H9 (cell line): ENCODE results near the gene NR1I2. TPM values are rescaled to one million over a fixed set of nuclear protein-coding genes. Genes with fewer than 3 reads are reported as not detected.

ENCODE experiments used
- DNase-seq: peaks from one replicate; pipeline ENCODE4 v3.0.0-alpha.2; 2017
- H2AFZ ChIP-seq: one replicate; pipeline ENCODE4 v1.6.1; 2013; ENCODE audit warnings: mild to moderate bottlenecking, low read length, control low read depth, moderate library complexity
- H2AK5ac ChIP-seq: 2 replicates; pipeline ENCODE4 v1.6.1; 2013; ENCODE audit warnings: low read length, control low read depth, mixed read lengths; ENCODE audit not compliant: insufficient read length
- H2BK120ac ChIP-seq: one replicate; pipeline ENCODE4 v1.6.1; 2013; ENCODE audit warnings: low read depth, mild to moderate bottlenecking, low read length, control low read depth, inconsistent platforms; ENCODE audit not compliant: poor library complexity, severe bottlenecking
- H2BK12ac ChIP-seq: 2 replicates; pipeline ENCODE4 v1.6.1; 2013; ENCODE audit warnings: low read length, control low read depth, mixed read lengths, low read depth; ENCODE audit not compliant: insufficient read length
- H2BK15ac ChIP-seq: 2 replicates; pipeline ENCODE4 v1.6.1; 2013; ENCODE audit warnings: low read depth, low read length, control low read depth
- H2BK20ac ChIP-seq: one replicate; pipeline ENCODE4 v1.6.1; 2013; ENCODE audit warnings: low read depth, mild to moderate bottlenecking, low read length, control low read depth, inconsistent platforms; ENCODE audit not compliant: poor library complexity, severe bottlenecking
- H2BK5ac ChIP-seq: 2 replicates; pipeline ENCODE4 v1.6.1; 2013; ENCODE audit warnings: low read length, control low read depth, mixed read lengths; ENCODE audit not compliant: insufficient read length
- H3K14ac ChIP-seq: 2 replicates; pipeline ENCODE4 v1.6.1; 2013; ENCODE audit warnings: low read length, control low read depth; ENCODE audit not compliant: insufficient read depth
- H3K18ac ChIP-seq: 2 replicates; pipeline ENCODE4 v1.6.1; 2013; ENCODE audit warnings: low read depth, mild to moderate bottlenecking, mixed read lengths, low read length, control low read depth; ENCODE audit not compliant: insufficient read length
- H3K23ac ChIP-seq: 2 replicates; pipeline ENCODE4 v1.6.1; 2013; ENCODE audit warnings: low read length, control low read depth, mixed read lengths, low read depth; ENCODE audit not compliant: insufficient read length
- H3K23me2 ChIP-seq: 2 replicates; pipeline ENCODE4 v1.6.1; 2013; ENCODE audit warnings: low read depth, mild to moderate bottlenecking, mixed read lengths, low read length, control low read depth; ENCODE audit not compliant: insufficient read length, poor library complexity, severe bottlenecking
- H3K27ac ChIP-seq: 2 replicates; pipeline ENCODE4 v1.5.1; 2013; ENCODE audit warnings: low read length, control low read depth, mixed read lengths, low read depth; ENCODE audit not compliant: insufficient read length
- H3K27me3 ChIP-seq: 2 replicates; pipeline ENCODE4 v1.6.1; 2013; ENCODE audit warnings: low read length, control low read depth, inconsistent platforms; ENCODE audit not compliant: insufficient read depth
- H3K4ac ChIP-seq: 2 replicates; pipeline ENCODE4 v1.6.1; 2013; ENCODE audit warnings: low read depth, mild to moderate bottlenecking, control low read depth, inconsistent platforms, low read length, moderate library complexity
- H3K4me1 ChIP-seq: 2 replicates; pipeline ENCODE4 v1.6.1; 2013; ENCODE audit warnings: low read length, control low read depth, inconsistent platforms; ENCODE audit not compliant: insufficient read depth
- H3K4me2 ChIP-seq: 2 replicates; pipeline ENCODE4 v1.6.1; 2013; ENCODE audit warnings: low read length, control low read depth, mixed read lengths; ENCODE audit not compliant: insufficient read length, insufficient read depth
- H3K56ac ChIP-seq: 2 replicates; pipeline ENCODE4 v1.6.1; 2013; ENCODE audit warnings: low read depth, mild to moderate bottlenecking, mixed read lengths, low read length, control low read depth; ENCODE audit not compliant: insufficient read length
- H3K79me1 ChIP-seq: 2 replicates; pipeline ENCODE4 v1.6.1; 2013; ENCODE audit warnings: low read depth, mild to moderate bottlenecking, moderate library complexity, low read length, control low read depth, inconsistent platforms; ENCODE audit not compliant: insufficient read depth, poor library complexity, severe bottlenecking
- H3K79me2 ChIP-seq: 2 replicates; pipeline ENCODE4 v1.6.1; 2013; ENCODE audit warnings: low read length, control low read depth, inconsistent platforms; ENCODE audit not compliant: insufficient read depth
- H3K9ac ChIP-seq: 2 replicates; pipeline ENCODE4 v1.6.1; 2013; ENCODE audit warnings: low read length, control low read depth, mixed read lengths; ENCODE audit not compliant: insufficient read length; ENCODE audit errors: extremely low read depth
- H3K9me3 ChIP-seq: one replicate; pipeline ENCODE4 v1.6.1; 2013; ENCODE audit warnings: low read depth, low read length, inconsistent platforms; ENCODE audit not compliant: control insufficient read depth
- H3T11ph ChIP-seq: one replicate; pipeline ENCODE4 v1.6.1; 2013; ENCODE audit warnings: mild to moderate bottlenecking, low read length, control low read depth, inconsistent platforms
- H4K20me1 ChIP-seq: one replicate; pipeline ENCODE4 v1.6.1; 2013; ENCODE audit not compliant: control insufficient read depth, insufficient read length, insufficient read depth
- H4K5ac ChIP-seq: 2 replicates; pipeline ENCODE4 v1.6.1; 2013; ENCODE audit warnings: low read depth, mild to moderate bottlenecking, mixed read lengths, low read length, control low read depth; ENCODE audit not compliant: insufficient read length
- H4K8ac ChIP-seq: replicated peaks from 2 replicates; pipeline ENCODE4 v1.6.1; 2013; ENCODE audit warnings: low read length, control low read depth, mixed read lengths, low read depth; ENCODE audit not compliant: insufficient read length
- H4K91ac ChIP-seq: 2 replicates; pipeline ENCODE4 v1.6.1; 2013; ENCODE audit warnings: low read depth, mild to moderate bottlenecking, moderate library complexity, mixed read lengths, low read length, control low read depth; ENCODE audit not compliant: insufficient read length
- H3K27ac Mint-ChIP-seq, 3 experiments: 2 replicates in 2 of 3; 3 replicates in 1 of 3; pipeline ENCODE4 v1.8.0; 2020 to 2021; ENCODE audit warnings: mixed read lengths in 3 of 3, mild to moderate bottlenecking in 1 of 3, moderate library complexity in 1 of 3
- H3K27me3 Mint-ChIP-seq: 2 replicates; pipeline ENCODE4 v1.8.0; 2021; ENCODE audit warnings: low read depth, mild to moderate bottlenecking, moderate library complexity, mixed read lengths
- H3K36me3 Mint-ChIP-seq, 3 experiments: 2 replicates in 2 of 3; 3 replicates in 1 of 3; pipeline ENCODE4 v1.8.0; 2020 to 2021; ENCODE audit warnings: low read depth in 3 of 3, mixed read lengths in 3 of 3; ENCODE audit not compliant: insufficient read depth in 1 of 3
- H3K4me1 Mint-ChIP-seq, 2 experiments: 2 replicates each; pipeline ENCODE4 v1.8.0; 2020; ENCODE audit warnings: mixed read lengths in 2 of 2
- H3K4me3 Mint-ChIP-seq, 2 experiments: 2 replicates in 1 of 2; 3 replicates in 1 of 2; pipeline ENCODE4 v1.8.0; 2020 to 2021; ENCODE audit warnings: mild to moderate bottlenecking in 2 of 2, mixed read lengths in 2 of 2, moderate library complexity in 1 of 2
- H3K9me3 Mint-ChIP-seq, 2 experiments: 2 replicates in 1 of 2; 3 replicates in 1 of 2; pipeline ENCODE4 v1.8.0; 2020; ENCODE audit warnings: mild to moderate bottlenecking in 2 of 2, mixed read lengths in 2 of 2, moderate library complexity in 1 of 2
- WGBS: extraction: QIAGEN DNeasy Blood & Tissue Kit; methylation state at CpG from one replicate; pipeline ENCODE4 v1.1.7; 2013; ENCODE audit warnings: missing lambda C conversion rate, low lambda C conversion rate, mixed read lengths; ENCODE audit not compliant: insufficient read length; ENCODE audit errors: extremely low coverage; 5-methylcytosine and 5-hydroxymethylcytosine counted together
- total RNA-seq: library from RNA; stranded (reverse); gene quantifications from 2 replicates; pipeline ENCODE4 v1.2.1, GENCODE V29; 2021
- TF ChIP-seq, protein P1 (sequence below): fragments of 200-600 bp; sonication (generic); conservative IDR thresholded peaks from 3 replicates; pipeline ENCODE4 v1.8.0; 2021; ENCODE audit warnings: antibody characterized with exemption, mild to moderate bottlenecking

Gene NR1I2
- total RNA-seq, 1 experiment from 2014 or later, result not detected

DNA sequence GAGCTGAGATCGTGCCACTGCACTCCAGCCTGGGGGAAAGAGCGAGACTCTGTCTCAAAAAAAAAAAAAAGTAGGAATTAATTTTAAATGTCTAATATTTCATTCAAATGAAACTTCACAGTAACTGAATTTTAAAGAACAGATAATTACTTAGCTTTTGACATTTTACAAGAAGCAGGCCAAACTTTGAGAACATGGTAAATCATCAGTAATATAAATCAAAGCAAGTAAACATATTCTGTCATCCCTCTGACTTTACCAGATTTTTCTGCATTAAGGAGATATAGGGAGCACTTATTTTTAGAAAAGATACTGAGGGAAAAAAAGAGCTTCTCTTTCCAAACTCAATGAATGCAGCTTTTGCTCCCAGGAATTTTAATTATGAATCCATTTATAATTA lies 37.0 kb downstream of the NR1I2 start:
- no peak overlapping the region for H3K56ac ChIP-seq
- H2BK5ac ChIP-seq, result no peak overlapping the region
- no peak overlapping the region for H3K23ac ChIP-seq
- no peak overlapping the region for H4K5ac ChIP-seq
- H4K20me1 ChIP-seq, result peaks cover 2% of the 10 kb centered on the region
- Mint-ChIP-seq H3K4me3 (no peak overlapping the region), H3K4me1 (peaks cover 9 to 13% of the 10 kb centered on the region in 2 experiments), H3K27me3 (no peaks in the 10 kb centered on the region; the same call in 1 of the 2 replicates), H3K27ac (no peak overlapping the region), H3K36me3 (no peaks in the 10 kb centered on the region; a peak in 1 of 7 replicates), H3K9me3 (no peaks in the 10 kb centered on the region)
- no peak overlapping the region for H3K9ac ChIP-seq
- WGBS, result no CpG with 5 or more reads among the region's 2 CpGs
- H3K27ac ChIP-seq, result no peak overlapping the region
- H3K9me3 ChIP-seq, result no peaks in the 10 kb centered on the region
- H3K79me2 ChIP-seq, result no peaks in the 10 kb centered on the region
- no peaks in the 10 kb centered on the region for H3K79me1 ChIP-seq
- no peak overlapping the region for H2BK15ac ChIP-seq
- H2BK120ac ChIP-seq, result no peak overlapping the region
- H3T11ph ChIP-seq, result no peak overlapping the region
- no peak overlapping the region for H3K14ac ChIP-seq
- no peak overlapping the region for H2BK20ac ChIP-seq
- H3K4me1 ChIP-seq, result no peaks in the 10 kb centered on the region
- no peak overlapping the region for H3K4me2 ChIP-seq
- H4K91ac ChIP-seq, result no peak overlapping the region
- H3K23me2 ChIP-seq, result no peaks in the 10 kb centered on the region
- H3K4ac ChIP-seq, result no peak overlapping the region
- TF ChIP-seq, protein P1, sequence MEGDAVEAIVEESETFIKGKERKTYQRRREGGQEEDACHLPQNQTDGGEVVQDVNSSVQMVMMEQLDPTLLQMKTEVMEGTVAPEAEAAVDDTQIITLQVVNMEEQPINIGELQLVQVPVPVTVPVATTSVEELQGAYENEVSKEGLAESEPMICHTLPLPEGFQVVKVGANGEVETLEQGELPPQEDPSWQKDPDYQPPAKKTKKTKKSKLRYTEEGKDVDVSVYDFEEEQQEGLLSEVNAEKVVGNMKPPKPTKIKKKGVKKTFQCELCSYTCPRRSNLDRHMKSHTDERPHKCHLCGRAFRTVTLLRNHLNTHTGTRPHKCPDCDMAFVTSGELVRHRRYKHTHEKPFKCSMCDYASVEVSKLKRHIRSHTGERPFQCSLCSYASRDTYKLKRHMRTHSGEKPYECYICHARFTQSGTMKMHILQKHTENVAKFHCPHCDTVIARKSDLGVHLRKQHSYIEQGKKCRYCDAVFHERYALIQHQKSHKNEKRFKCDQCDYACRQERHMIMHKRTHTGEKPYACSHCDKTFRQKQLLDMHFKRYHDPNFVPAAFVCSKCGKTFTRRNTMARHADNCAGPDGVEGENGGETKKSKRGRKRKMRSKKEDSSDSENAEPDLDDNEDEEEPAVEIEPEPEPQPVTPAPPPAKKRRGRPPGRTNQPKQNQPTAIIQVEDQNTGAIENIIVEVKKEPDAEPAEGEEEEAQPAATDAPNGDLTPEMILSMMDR, result no peak
- H2BK12ac ChIP-seq, result no peak overlapping the region
- no peaks in the 10 kb centered on the region for H3K27me3 ChIP-seq
- no peak overlapping the region for H2AFZ ChIP-seq
- DNase-seq, result no peak
- H4K8ac ChIP-seq, result no peak overlapping the region
- no peak overlapping the region for H3K18ac ChIP-seq
- H2AK5ac ChIP-seq, result no peak overlapping the region
